Kidney glomerular epithelial cell (primary cell): Measurements from ENCODE around the gene STMND1.
"Not testable (repeated sequence)": the region's sequence is repeated elsewhere in the genome, so short reads cannot be mapped to it uniquely, and the experiment has no call there.

ENCODE experiments used
- DNase-seq: peaks from one replicate; lab custom pipeline; 2025; lab: John Stamatoyannopoulos, UW

Gene STMND1

GRCh38 chr6:17101422-17102257 lies at the start of gene STMND1:
Gene STMND1, plus strand, starts transcription at chr6:17102050. Its CDS starts 208 bp downstream, at chr6:17102258.
- peak; percentile 20 for DNase-seq

- DNase-seq: no peak
Measured at GRCh38 chr6:17054647-17055046, 47.2 kb upstream of the STMND1 start.

- no peak for DNase-seq
Measured at GRCh38 chr6:17057322-17057721, 44.5 kb upstream of the STMND1 start.

- DNase-seq: no peak
Measured at GRCh38 chr6:17058550-17058949, 43.3 kb upstream of the STMND1 start.

- no peak for DNase-seq
Measured at GRCh38 chr6:17059022-17059421, 42.8 kb upstream of the STMND1 start.

- no peak for DNase-seq
Measured at GRCh38 chr6:17059850-17060249, 42.0 kb upstream of the STMND1 start.

- DNase-seq: no peak
Measured at GRCh38 chr6:17061097-17061496, 40.8 kb upstream of the STMND1 start.

GRCh38 chr6:17062871-17063440 lies 38.9 kb upstream of the STMND1 start:
- DNase-seq: no peak

GRCh38 chr6:17064975-17065374 lies 36.9 kb upstream of the STMND1 start:
- no peak for DNase-seq

- DNase-seq: no peak
Measured at GRCh38 chr6:17066610-17067009, 35.2 kb upstream of the STMND1 start.

- DNase-seq: not testable (repeated sequence)
Measured at GRCh38 chr6:17068972-17069371, 32.9 kb upstream of the STMND1 start.

GRCh38 chr6:17070400-17070799 lies 31.4 kb upstream of the STMND1 start:
- DNase-seq: not testable (repeated sequence)

GRCh38 chr6:17073596-17073995 lies 28.3 kb upstream of the STMND1 start:
- not testable (repeated sequence) for DNase-seq

GRCh38 chr6:17081273-17081672 lies 20.6 kb upstream of the STMND1 start:
- DNase-seq: no peak

GRCh38 chr6:17081860-17082508 lies 19.9 kb upstream of the STMND1 start:
- no peak for DNase-seq

GRCh38 chr6:17083397-17083796 lies 18.5 kb upstream of the STMND1 start:
- DNase-seq: no peak

- DNase-seq: peak; percentile 52
Measured at GRCh38 chr6:17086469-17086868, 15.4 kb upstream of the STMND1 start.

GRCh38 chr6:17088091-17088611 lies 13.7 kb upstream of the STMND1 start:
- DNase-seq: no peak

GRCh38 chr6:17091122-17091521 lies 10.7 kb upstream of the STMND1 start:
- no peak for DNase-seq

- no peak for DNase-seq
Measured at GRCh38 chr6:17093686-17094085, 8.2 kb upstream of the STMND1 start.

GRCh38 chr6:17096096-17096495 lies 5.8 kb upstream of the STMND1 start:
- DNase-seq: no peak

GRCh38 chr6:17096652-17097051 lies 5.2 kb upstream of the STMND1 start:
- no peak for DNase-seq

GRCh38 chr6:17097982-17098381 lies 3.9 kb upstream of the STMND1 start:
- DNase-seq: no peak
